Activated CD4-positive, alpha-beta T cell treated with anti-CD3 and anti-CD28 coated beads for 36 hours (primary cell): ENCODE results near the gene CUL3. TPM values are rescaled to one million over a fixed set of nuclear protein-coding genes. Genes with fewer than 3 reads are reported as not detected.

Experiments used
- ATAC-seq: fragments of 200-7000 bp; cut with Tn5 transposase; one replicate; pipeline ENCODE4 v1.10.0; 2021; ENCODE audit warnings: mild to moderate bottlenecking, moderate library complexity
- CTCF ChIA-PET: fragments of 350-600 bp; sonication (Branson Sonifier 250); formaldehyde crosslinking; loops from one replicate; lab custom pipeline; 2021; ENCODE audit warnings: antibody characterized with exemption; lab: Charles Lee
- POLR2A ChIA-PET: fragments of 350-600 bp; sonication (Branson Sonifier 250); formaldehyde crosslinking; loops from one replicate; lab custom pipeline; 2021; ENCODE audit warnings: antibody characterized with exemption, inconsistent platforms; lab: Charles Lee
- DNase-seq: peaks from one replicate; pipeline ENCODE4 v3.0.0-alpha.2; 2020
- H3K27ac Mint-ChIP-seq: one replicate; pipeline ENCODE4 v1.8.0; 2021; ENCODE audit warnings: mixed read lengths
- H3K27me3 Mint-ChIP-seq: one replicate; pipeline ENCODE4 v1.8.0; 2021; ENCODE audit warnings: mixed read lengths
- H3K36me3 Mint-ChIP-seq: one replicate; pipeline ENCODE4 v1.8.0; 2021; ENCODE audit warnings: low read depth, mixed read lengths
- H3K4me1 Mint-ChIP-seq: one replicate; pipeline ENCODE4 v1.8.0; 2021; ENCODE audit warnings: mixed read lengths
- H3K4me3 Mint-ChIP-seq: one replicate; pipeline ENCODE4 v1.8.0; 2021; ENCODE audit warnings: mild to moderate bottlenecking, moderate library complexity, mixed read lengths
- H3K9me3 Mint-ChIP-seq: one replicate; pipeline ENCODE4 v1.8.0; 2021; ENCODE audit warnings: low read depth, mixed read lengths
- intact Hi-C, 2 experiments: fragments of 100-400 bp; cut with DNase I in 1 of 2; cut with micrococcal nuclease in 1 of 2; formaldehyde crosslinking; loops; one replicate each; pipeline versions ENCODE4 v1.14.2 to v1.15.1; 2022 to 2024; cut with DNase I, micrococcal nuclease
- total RNA-seq, 2 experiments: library from RNA; stranded (reverse); gene quantifications; one replicate each; pipeline ENCODE4 v1.2.3, GENCODE V29; 2021

CUL3 gene
- total RNA-seq, 2 experiments from 2014 or later, result 77.6 to 85.8 TPM

DNA sequence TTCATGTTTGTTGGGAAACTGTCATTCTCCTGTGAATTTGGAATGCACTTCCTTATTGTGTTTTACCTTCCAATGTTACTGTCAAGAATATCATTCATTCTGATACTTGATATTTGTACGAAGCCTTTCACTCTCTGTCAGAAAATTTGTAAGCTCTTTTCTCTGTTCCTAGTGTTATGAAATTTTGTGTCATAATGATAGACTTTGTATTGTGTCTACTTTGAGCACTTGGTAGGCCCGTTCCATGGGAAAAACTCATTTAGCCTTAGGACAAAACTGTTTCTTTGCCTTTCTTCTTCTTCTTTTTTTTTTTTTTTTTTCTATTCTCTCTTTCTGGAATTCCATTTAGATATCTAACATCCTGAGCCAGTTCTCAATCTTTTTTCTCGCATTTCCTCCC lies 131.3 kb downstream of the CUL3 start:
- no peak for ATAC-seq
- no peak for DNase-seq
- Mint-ChIP-seq H3K27ac (no peak overlapping the region), H3K27me3 (peaks cover 13% of the 10 kb centered on the region), H3K36me3 (no peaks in the 10 kb centered on the region), H3K9me3 (peaks cover 6% of the 10 kb centered on the region), H3K4me1 (no peaks in the 10 kb centered on the region), H3K4me3 (no peak overlapping the region)
- CTCF ChIA-PET, result interaction anchor here (1.2 to 1.4 kb wide), 2 partner anchors 12 to 84 kb away, joined by 3 read pairs; no protein-coding TSS in a partner anchor
- POLR2A ChIA-PET, result no interaction called here
- intact Hi-C loops, result loop anchor here in 1 of 2 experiments (5.0 kb wide), 1 partner anchor 97 kb away; no protein-coding TSS in a partner anchor

DNA sequence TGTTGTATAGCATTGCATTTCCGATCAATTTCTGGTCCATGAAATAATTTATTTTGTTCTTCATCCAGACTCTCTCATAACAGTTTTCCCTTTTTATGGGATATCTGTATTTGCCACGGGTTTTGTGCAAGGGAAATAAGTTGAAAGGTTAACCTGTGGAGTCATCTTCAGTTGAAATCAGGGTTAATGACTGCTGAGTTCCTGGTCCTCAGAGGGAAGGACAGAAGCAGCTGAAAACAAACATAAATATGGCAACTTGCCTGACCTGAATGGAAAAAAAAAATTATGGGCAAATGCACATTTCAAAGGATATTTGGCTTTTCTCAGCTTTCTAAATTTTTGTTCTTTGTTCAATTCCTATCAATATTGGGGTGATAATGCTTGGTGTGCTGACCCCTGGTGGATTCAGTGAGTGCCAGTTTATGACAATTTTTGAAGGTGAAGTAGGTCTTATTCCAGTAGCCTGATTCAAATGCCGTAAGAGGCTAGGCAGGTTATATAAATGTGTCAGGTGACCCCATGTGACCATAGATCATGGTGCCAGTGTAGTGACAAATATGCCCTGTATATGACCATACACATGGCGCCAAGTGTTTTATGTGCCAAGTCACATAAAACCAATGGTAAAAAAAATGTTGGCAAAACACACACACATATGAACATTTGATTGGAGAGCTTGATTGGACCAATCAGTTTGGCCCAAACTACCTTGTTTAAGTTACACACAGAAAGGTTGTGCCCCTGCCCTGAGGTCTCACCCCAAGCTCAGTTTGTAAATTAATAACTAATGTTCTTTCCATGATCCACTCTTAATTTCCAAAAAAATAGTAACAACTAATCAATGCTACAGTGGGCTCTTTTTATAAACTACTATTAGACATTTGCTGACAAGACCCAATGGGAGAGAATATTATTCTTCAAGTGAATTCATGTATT lies 135.7 kb downstream of the CUL3 start:
- intact Hi-C loops, result loop anchor here (1.0 to 5.0 kb wide), 3 partner anchors 92 to 203 kb away; no protein-coding TSS in a partner anchor
- DNase-seq (peak; percentile 29), ATAC-seq (peak; percentile 58)
- H3K4me1 Mint-ChIP-seq, result no peaks in the 10 kb centered on the region
- peaks cover 2% of the 10 kb centered on the region for H3K27me3 Mint-ChIP-seq
- no peak overlapping the region for H3K4me3 Mint-ChIP-seq
- ChIA-PET CTCF (interaction anchor here (0.6 to 0.9 kb wide), 5 partner anchors 17 to 93 kb away, joined by 3 to 4 read pairs (median 3); no protein-coding TSS in a partner anchor), POLR2A (interaction anchor here (0.6 kb wide), 1 partner anchor 93 kb away, joined by 3 read pairs; no protein-coding TSS in a partner anchor)
- H3K36me3 Mint-ChIP-seq, result no peaks in the 10 kb centered on the region
- H3K9me3 Mint-ChIP-seq, result no peaks in the 10 kb centered on the region
- no peak overlapping the region for H3K27ac Mint-ChIP-seq

DNA sequence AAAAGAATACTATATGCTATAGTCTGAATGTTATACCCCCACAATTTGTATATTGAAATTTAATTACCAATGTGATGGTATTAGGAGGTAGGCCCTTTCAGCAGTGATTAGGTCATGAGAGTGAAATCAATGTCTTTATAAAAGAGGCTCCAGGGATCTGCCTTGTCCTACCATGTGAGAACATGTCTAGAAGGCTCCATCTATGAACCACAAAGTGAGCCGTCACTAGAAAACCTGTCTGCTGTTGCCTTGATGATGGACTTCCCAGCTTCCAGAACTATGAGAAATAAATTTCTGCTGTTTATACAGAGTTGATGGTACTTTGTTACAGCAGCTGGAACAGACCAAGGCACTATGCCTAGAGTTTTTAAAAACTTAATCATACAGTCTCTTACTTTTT lies 136.9 kb downstream of the CUL3 start:
- intact Hi-C loops, result loop anchor here in 1 of 2 experiments (5.0 kb wide), 1 partner anchor 204 kb away; no protein-coding TSS in a partner anchor
- CTCF ChIA-PET, result interaction anchor here (0.8 to 1.0 kb wide), 2 partner anchors 475 to 477 kb away, joined by 3 read pairs; no protein-coding TSS in a partner anchor
- Mint-ChIP-seq H3K9me3 (no peaks in the 10 kb centered on the region), H3K36me3 (no peaks in the 10 kb centered on the region), H3K27ac (no peak overlapping the region), H3K27me3 (peaks cover 9% of the 10 kb centered on the region), H3K4me1 (no peaks in the 10 kb centered on the region), H3K4me3 (no peak overlapping the region)
- no peak for DNase-seq
- POLR2A ChIA-PET, result no interaction called here
- ATAC-seq, result no peak

DNA sequence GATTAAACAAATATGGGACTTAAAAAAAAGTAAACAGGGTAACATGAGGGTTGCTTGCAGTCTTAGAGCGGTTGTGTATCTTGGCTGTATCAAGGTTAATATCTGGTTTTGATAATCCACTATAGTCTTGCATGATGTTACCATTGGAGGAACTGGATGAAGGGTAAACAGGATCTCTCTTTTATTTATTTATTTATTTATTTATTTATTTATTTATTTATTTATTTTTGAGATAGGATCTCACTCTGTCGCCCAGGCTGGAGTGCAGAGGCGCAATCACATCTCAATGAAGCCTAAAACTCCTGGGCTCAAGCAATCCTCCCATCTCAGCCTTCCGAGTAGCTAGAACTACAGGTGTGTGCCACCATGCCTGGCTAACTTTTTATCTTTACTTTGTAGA lies 140.4 kb downstream of the CUL3 start:
- no peaks in the 10 kb centered on the region for H3K36me3 Mint-ChIP-seq
- H3K27me3 Mint-ChIP-seq, result peaks cover 28% of the 10 kb centered on the region
- no peak overlapping the region for H3K27ac Mint-ChIP-seq
- CTCF ChIA-PET, result no interaction called here
- no peaks in the 10 kb centered on the region for H3K9me3 Mint-ChIP-seq
- H3K4me3 Mint-ChIP-seq, result no peak overlapping the region
- intact Hi-C loops, result loop anchor here in 1 of 2 experiments (5.0 kb wide), 1 partner anchor 208 kb away; no protein-coding TSS in a partner anchor
- DNase-seq (no peak), ATAC-seq (no peak)
- POLR2A ChIA-PET, result no interaction called here
- peaks cover 7% of the 10 kb centered on the region for H3K4me1 Mint-ChIP-seq

DNA sequence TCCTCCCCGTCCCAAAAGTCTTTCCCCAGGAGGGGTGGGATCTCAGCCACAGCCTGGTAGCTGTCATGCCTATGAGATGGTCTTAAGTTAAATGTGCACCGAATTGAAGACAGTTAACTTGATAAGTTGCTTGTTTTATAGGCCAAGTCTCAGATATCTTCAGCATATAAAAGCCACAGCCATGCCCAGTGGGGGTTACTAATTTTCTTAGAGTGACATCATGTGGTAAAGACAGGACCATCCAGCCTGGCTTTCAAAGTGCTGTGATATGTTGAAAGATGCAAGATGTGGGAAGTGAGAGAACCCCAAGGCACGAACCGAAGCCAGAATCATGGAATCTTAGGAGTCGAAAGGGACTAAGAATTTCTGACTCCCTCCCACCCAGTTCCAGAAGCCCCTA lies 141.1 kb downstream of the CUL3 start:
- peaks cover 26% of the 10 kb centered on the region for H3K27me3 Mint-ChIP-seq
- H3K4me1 Mint-ChIP-seq, result peaks cover 7% of the 10 kb centered on the region
- POLR2A ChIA-PET, result interaction anchor here (0.6 kb wide), 1 partner anchor 613 kb away, joined by 3 read pairs; no protein-coding TSS in a partner anchor
- no peaks in the 10 kb centered on the region for H3K36me3 Mint-ChIP-seq
- no peak overlapping the region for H3K4me3 Mint-ChIP-seq
- H3K9me3 Mint-ChIP-seq, result no peaks in the 10 kb centered on the region
- ATAC-seq (no peak), DNase-seq (no peak)
- intact Hi-C loops, result no loop called here
- no peak overlapping the region for H3K27ac Mint-ChIP-seq
- CTCF ChIA-PET, result interaction anchor here (1.1 kb wide), 1 partner anchor 206 kb away, joined by 3 read pairs; no protein-coding TSS in a partner anchor

DNA sequence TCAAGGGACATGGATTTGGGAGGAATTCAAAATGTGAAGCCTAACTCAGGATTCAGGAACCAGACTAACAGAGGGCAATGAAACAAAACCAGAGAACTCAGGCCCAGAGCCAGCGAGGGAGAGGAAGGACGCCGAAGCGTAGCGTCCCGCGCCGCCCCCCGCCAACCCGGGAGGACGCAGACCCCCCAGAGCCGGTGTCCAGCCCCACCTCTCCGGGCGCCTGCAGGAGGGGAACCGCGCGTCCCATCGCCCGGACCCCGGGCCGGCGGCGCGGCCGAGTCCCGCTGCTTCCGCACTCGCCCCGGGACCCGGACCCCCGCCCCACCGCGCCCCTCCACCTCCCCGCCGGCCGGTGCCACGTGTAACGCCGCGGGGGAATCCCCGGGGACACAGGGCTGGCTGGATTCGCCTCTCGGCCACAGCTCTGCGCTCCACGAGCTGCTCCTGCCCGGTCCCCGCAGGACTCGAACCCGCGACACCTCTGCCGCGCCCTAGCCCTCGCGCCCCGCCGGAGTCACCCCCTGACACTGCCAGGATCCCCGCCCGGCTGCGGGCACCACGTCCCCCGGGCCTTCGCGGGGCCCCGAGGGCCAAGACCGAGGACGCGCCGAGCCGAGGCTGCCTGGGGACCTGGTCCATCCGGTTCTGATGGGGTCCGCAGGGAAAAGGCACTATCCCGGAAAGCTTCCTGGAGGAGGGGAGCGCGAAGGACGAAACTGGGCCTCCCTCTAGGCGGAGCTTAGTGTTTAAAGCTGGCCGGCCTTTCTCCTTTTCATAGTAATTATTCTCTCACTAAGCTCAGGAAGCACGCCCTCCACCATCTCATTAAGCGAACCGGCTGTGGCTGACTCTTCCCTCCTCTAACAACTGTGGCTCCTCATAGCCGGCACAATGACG lies 142.8 kb downstream of the CUL3 start:
- Mint-ChIP-seq H3K27me3 (peaks cover 28% of the 10 kb centered on the region), H3K36me3 (no peaks in the 10 kb centered on the region), H3K4me3 (peak overlapping the region; percentile 59), H3K9me3 (no peaks in the 10 kb centered on the region), H3K27ac (peak overlapping the region; percentile 14), H3K4me1 (peaks cover 7% of the 10 kb centered on the region)
- POLR2A ChIA-PET, result no interaction called here
- intact Hi-C loops, result no loop called here
- ATAC-seq (peak; percentile 58), DNase-seq (peak; percentile 23)
- CTCF ChIA-PET, result interaction anchor here (1.1 kb wide), 1 partner anchor 200 kb away, joined by 3 read pairs; no protein-coding TSS in a partner anchor

DNA sequence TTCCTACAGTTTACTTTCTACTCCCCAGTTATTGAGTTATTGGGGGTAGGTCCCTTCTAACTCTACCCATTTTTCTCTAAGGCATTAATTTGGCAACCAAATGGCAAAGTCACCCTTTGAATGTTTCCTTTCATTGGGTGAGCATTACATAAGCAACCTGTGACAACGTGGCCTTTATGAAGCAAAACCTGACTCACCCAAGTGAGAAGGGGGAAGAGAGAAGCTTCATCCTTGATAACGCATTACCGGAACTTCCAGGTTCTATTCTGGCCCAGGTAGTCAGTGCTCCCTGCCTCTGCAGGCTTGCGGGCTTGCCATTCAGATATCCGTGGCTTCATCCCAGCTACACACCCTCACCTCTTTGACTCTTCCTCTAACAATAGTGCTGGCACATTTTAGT lies 144.2 kb downstream of the CUL3 start:
- no peaks in the 10 kb centered on the region for H3K9me3 Mint-ChIP-seq
- peaks cover 7% of the 10 kb centered on the region for H3K4me1 Mint-ChIP-seq
- H3K36me3 Mint-ChIP-seq, result no peaks in the 10 kb centered on the region
- no peak for ATAC-seq
- H3K27ac Mint-ChIP-seq, result no peak overlapping the region
- POLR2A ChIA-PET, result interaction anchor here (0.6 kb wide), 1 partner anchor 129 kb away, joined by 4 read pairs; no protein-coding TSS in a partner anchor
- DNase-seq, result no peak
- H3K27me3 Mint-ChIP-seq, result peaks cover 28% of the 10 kb centered on the region
- no peak overlapping the region for H3K4me3 Mint-ChIP-seq
- intact Hi-C loops, result no loop called here
- CTCF ChIA-PET, result interaction anchor here (0.7 to 1.5 kb wide), 2 partner anchors 23 to 72 kb away, joined by 3 to 5 read pairs; no protein-coding TSS in a partner anchor

DNA sequence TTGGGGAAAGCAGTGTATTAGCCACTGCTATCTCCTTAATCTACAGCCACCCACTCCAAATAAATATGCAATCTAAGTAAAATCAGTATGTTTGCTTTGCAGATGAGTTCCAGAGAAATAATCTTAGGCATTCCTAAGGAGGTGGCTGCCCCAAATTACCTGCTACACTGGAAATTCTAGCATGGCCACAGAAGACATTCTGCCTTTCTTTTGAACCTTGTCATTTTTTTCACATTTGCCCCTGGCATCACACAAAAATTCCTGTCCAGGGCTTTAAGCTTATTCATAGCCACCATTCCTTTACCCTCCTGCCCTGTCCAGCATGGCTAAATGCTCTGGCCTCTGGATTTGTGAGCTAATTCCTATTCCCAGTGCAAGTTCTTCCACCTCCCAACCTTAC lies 146.4 kb downstream of the CUL3 start:
- no peak overlapping the region for H3K27ac Mint-ChIP-seq
- no peaks in the 10 kb centered on the region for H3K9me3 Mint-ChIP-seq
- no peak overlapping the region for H3K4me3 Mint-ChIP-seq
- H3K36me3 Mint-ChIP-seq, result no peaks in the 10 kb centered on the region
- intact Hi-C loops, result no loop called here
- no peak for DNase-seq
- POLR2A ChIA-PET, result no interaction called here
- H3K27me3 Mint-ChIP-seq, result peaks cover 25% of the 10 kb centered on the region
- H3K4me1 Mint-ChIP-seq, result peaks cover 7% of the 10 kb centered on the region
- CTCF ChIA-PET, result interaction anchor here (1.0 kb wide), 1 partner anchor 340 kb away, joined by 3 read pairs; no protein-coding TSS in a partner anchor
- ATAC-seq, result no peak

DNA sequence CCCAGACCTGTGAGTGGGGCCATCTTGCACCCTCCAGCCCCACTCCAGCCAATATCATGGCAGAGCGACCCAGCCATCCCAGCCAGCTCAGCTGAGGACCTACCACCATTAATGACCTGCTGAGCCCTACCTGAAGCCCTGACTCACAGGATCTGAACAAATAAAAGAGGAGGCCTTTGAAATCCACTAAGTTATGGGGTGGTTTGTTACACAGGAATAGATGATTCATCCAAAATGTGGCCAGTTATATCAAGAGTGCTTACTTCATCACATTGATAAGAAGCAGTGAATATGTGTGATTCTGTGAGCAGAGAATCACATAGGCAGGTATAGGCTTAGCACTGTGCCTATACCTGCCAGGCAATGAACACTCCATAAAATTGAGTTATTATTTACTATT lies 148.5 kb downstream of the CUL3 start:
- POLR2A ChIA-PET, result no interaction called here
- Mint-ChIP-seq H3K36me3 (no peaks in the 10 kb centered on the region), H3K27ac (no peak overlapping the region), H3K27me3 (peaks cover 15% of the 10 kb centered on the region), H3K4me3 (no peak overlapping the region), H3K4me1 (peaks cover 5% of the 10 kb centered on the region), H3K9me3 (no peaks in the 10 kb centered on the region)
- CTCF ChIA-PET, result no interaction called here
- intact Hi-C loops, result no loop called here
- DNase-seq (no peak), ATAC-seq (peak; percentile 88)

DNA sequence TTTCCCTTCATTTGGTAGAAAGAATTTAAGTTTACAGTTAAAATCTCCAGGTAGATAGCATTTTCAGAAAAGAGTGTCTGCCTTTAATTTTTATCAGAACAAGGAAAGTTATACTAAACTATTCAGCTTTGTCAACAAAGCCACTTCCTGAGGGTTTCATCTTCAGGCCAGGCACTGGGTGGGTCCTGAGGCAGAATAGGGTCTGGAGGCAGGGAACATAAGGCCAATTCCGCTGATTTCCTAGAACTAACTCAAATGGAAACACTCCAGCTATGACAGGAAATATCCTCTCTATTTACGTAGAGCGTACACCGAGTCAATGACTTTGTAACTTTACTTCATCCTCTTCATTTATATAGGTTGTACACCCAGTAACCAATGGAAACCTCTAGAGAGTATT lies 150.5 kb downstream of the CUL3 start:
- ATAC-seq (no peak), DNase-seq (no peak)
- no peaks in the 10 kb centered on the region for H3K9me3 Mint-ChIP-seq
- peaks cover 5% of the 10 kb centered on the region for H3K27me3 Mint-ChIP-seq
- intact Hi-C loops, result no loop called here
- peaks cover 4% of the 10 kb centered on the region for H3K4me1 Mint-ChIP-seq
- no peak overlapping the region for H3K27ac Mint-ChIP-seq
- ChIA-PET CTCF (no interaction called here), POLR2A (no interaction called here)
- H3K36me3 Mint-ChIP-seq, result no peaks in the 10 kb centered on the region
- no peak overlapping the region for H3K4me3 Mint-ChIP-seq

DNA sequence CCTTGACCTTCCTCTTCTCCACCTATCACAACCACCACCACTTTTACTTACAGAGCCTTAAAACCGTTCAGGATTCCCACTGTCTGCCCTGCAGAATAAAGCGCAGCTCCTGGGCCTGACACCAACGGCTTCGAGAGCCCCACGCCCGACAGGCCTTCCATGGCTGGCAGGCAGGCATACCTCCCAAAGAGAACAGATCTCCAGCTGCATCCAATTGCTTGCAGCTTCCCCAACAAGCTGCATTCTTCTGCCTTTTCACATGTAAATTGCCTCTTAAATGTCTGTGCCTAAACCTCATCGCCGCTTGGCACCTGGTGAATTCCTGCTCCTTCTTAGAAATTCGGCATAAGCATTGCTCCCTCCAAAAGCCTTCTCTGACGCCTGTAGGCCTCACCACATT lies 151.7 kb downstream of the CUL3 start:
- POLR2A ChIA-PET, result no interaction called here
- H3K4me3 Mint-ChIP-seq, result no peak overlapping the region
- intact Hi-C loops, result no loop called here
- CTCF ChIA-PET, result no interaction called here
- H3K27me3 Mint-ChIP-seq, result peaks cover 4% of the 10 kb centered on the region
- H3K36me3 Mint-ChIP-seq, result no peaks in the 10 kb centered on the region
- H3K4me1 Mint-ChIP-seq, result peaks cover 4% of the 10 kb centered on the region
- ATAC-seq, result no peak
- no peak overlapping the region for H3K27ac Mint-ChIP-seq
- H3K9me3 Mint-ChIP-seq, result no peaks in the 10 kb centered on the region
- no peak for DNase-seq
